MM.1S (cell line): ENCODE data around the gene DNAJB6.
A peak's percentile ranks its signal among the peaks of the same experiment; 100 is the strongest.

Source experiments
- DNase-seq: peaks from one replicate; pipeline ENCODE4 v3.0.0-alpha.2; 2015
- H2AFZ ChIP-seq: fragments of 300-600 bp; sonication (generic); 2 replicates; pipeline ENCODE4 v1.6.0; 2016; ENCODE audit warnings: antibody characterized with exemption, low read length
- H3F3A ChIP-seq: fragments of 300-600 bp; sonication (generic); 2 replicates; pipeline ENCODE4 v1.6.1; 2016; ENCODE audit warnings: mild to moderate bottlenecking, antibody characterized with exemption, low read length, moderate library complexity, mixed read lengths; ENCODE audit not compliant: insufficient read depth
- H3K27ac ChIP-seq: fragments of 300-600 bp; sonication (generic); 2 replicates; pipeline ENCODE4 v1.5.1; 2016; ENCODE audit warnings: mild to moderate bottlenecking, low read length
- H3K27me3 ChIP-seq: fragments of 300-600 bp; sonication (generic); replicated peaks from 2 replicates; pipeline ENCODE4 v1.6.0; 2016; ENCODE audit warnings: low read length; ENCODE audit not compliant: insufficient read depth
- H3K36me3 ChIP-seq: fragments of 300-600 bp; sonication (generic); replicated peaks from 2 replicates; pipeline ENCODE4 v1.6.1; 2016; ENCODE audit warnings: mild to moderate bottlenecking, low read length, mixed read lengths; ENCODE audit not compliant: insufficient read depth
- H3K4me1 ChIP-seq: fragments of 300-600 bp; sonication (generic); 2 replicates; pipeline ENCODE4 v1.6.1; 2016; ENCODE audit warnings: low read length, mixed read lengths
- H3K4me2 ChIP-seq: fragments of 300-600 bp; sonication (generic); 2 replicates; pipeline ENCODE4 v1.6.0; 2016; ENCODE audit warnings: low read depth, low read length
- H3K4me3 ChIP-seq: fragments of 300-600 bp; sonication (generic); 2 replicates; pipeline ENCODE4 v1.5.1; 2016; ENCODE audit warnings: low read length, mixed read lengths
- H3K79me2 ChIP-seq: fragments of 300-600 bp; sonication (generic); 2 replicates; pipeline ENCODE4 v1.6.1; 2016; ENCODE audit warnings: mixed run types, low read length, mixed read lengths
- H3K9ac ChIP-seq: fragments of 300-600 bp; sonication (generic); 2 replicates; pipeline ENCODE4 v1.6.1; 2016; ENCODE audit warnings: low read length, mixed read lengths
- H3K9me2 ChIP-seq: fragments of 300-600 bp; sonication (generic); replicated peaks from 2 replicates; pipeline ENCODE4 v1.6.1; 2016; ENCODE audit warnings: mild to moderate bottlenecking, low read length, mixed read lengths; ENCODE audit not compliant: insufficient read depth
- H3K9me3 ChIP-seq: fragments of 300-600 bp; sonication (generic); replicated peaks from 2 replicates; pipeline ENCODE4 v1.6.1; 2016; ENCODE audit warnings: mild to moderate bottlenecking, low read length, mixed read lengths; ENCODE audit not compliant: insufficient read depth
- H4K20me1 ChIP-seq: fragments of 300-600 bp; sonication (generic); 2 replicates; pipeline ENCODE4 v1.6.1; 2016; ENCODE audit warnings: mild to moderate bottlenecking, low read length, moderate library complexity, mixed read lengths; ENCODE audit not compliant: insufficient read depth
- CTCF ChIP-seq: fragments of 300-600 bp; sonication (generic); IDR thresholded peaks from 2 replicates; pipeline ENCODE4 v1.5.1; 2016; ENCODE audit warnings: antibody characterized with exemption, low read length, mixed read lengths
- EZH2 ChIP-seq: fragments of 300-600 bp; sonication (generic); optimal IDR thresholded peaks from 2 replicates; pipeline ENCODE3; 2017; ENCODE audit warnings: low read depth, mild to moderate bottlenecking, antibody characterized with exemption, low read length, mixed read lengths
- EZH2phosphoT487 ChIP-seq: fragments of 300-600 bp; sonication (generic); IDR thresholded peaks from 2 replicates; pipeline ENCODE4 v1.6.1; 2018; ENCODE audit warnings: antibody characterized with exemption, low read length

The DNAJB6 gene

GRCh38 chr7:157464111-157464970 lies 127.5 kb downstream of the DNAJB6 start:
- H3K27ac ChIP-seq, result no peak overlapping the region
- peaks cover 88% of the 10 kb centered on the region for H3K27me3 ChIP-seq
- H3F3A ChIP-seq, result no peaks in the 10 kb centered on the region
- H3K4me1 ChIP-seq, result no peaks in the 10 kb centered on the region
- H3K9me3 ChIP-seq, result no peaks in the 10 kb centered on the region
- no peak for DNase-seq
- no peak overlapping the region for H3K4me2 ChIP-seq
- H3K9ac ChIP-seq, result no peak overlapping the region
- no peak overlapping the region for H2AFZ ChIP-seq
- TF ChIP-seq EZH2, result no peak
- no peak for TF ChIP-seq CTCF
- no peak for TF ChIP-seq EZH2phosphoT487
- no peaks in the 10 kb centered on the region for H4K20me1 ChIP-seq
- no peak overlapping the region for H3K4me3 ChIP-seq
- H3K36me3 ChIP-seq, result no peaks in the 10 kb centered on the region
- H3K9me2 ChIP-seq, result no peaks in the 10 kb centered on the region
- no peaks in the 10 kb centered on the region for H3K79me2 ChIP-seq

- H3K27me3 ChIP-seq, result peaks cover 83% of the 10 kb centered on the region
- H3K27ac ChIP-seq, result no peak overlapping the region
- no peak overlapping the region for H3K4me3 ChIP-seq
- no peak overlapping the region for H3K4me2 ChIP-seq
- H3K4me1 ChIP-seq, result no peaks in the 10 kb centered on the region
- TF ChIP-seq CTCF, result no peak
- TF ChIP-seq EZH2, result no peak
- TF ChIP-seq EZH2phosphoT487, result no peak
- H3K9ac ChIP-seq, result no peak overlapping the region
- no peak for DNase-seq
- no peaks in the 10 kb centered on the region for H3K9me2 ChIP-seq
- H3K36me3 ChIP-seq, result no peaks in the 10 kb centered on the region
- H2AFZ ChIP-seq, result no peak overlapping the region
- H3K79me2 ChIP-seq, result no peaks in the 10 kb centered on the region
- H3F3A ChIP-seq, result no peaks in the 10 kb centered on the region
- H3K9me3 ChIP-seq, result no peaks in the 10 kb centered on the region
- no peaks in the 10 kb centered on the region for H4K20me1 ChIP-seq
These were observed 128.4 kb downstream of the DNAJB6 start for GRCh38 chr7:157464971-157465886.

- DNase-seq, result no peak
- H3K4me2 ChIP-seq, result no peak overlapping the region
- H3K79me2 ChIP-seq, result no peaks in the 10 kb centered on the region
- H3F3A ChIP-seq, result no peaks in the 10 kb centered on the region
- no peaks in the 10 kb centered on the region for H3K9me2 ChIP-seq
- no peak overlapping the region for H3K27ac ChIP-seq
- no peak overlapping the region for H2AFZ ChIP-seq
- peaks cover 79% of the 10 kb centered on the region for H3K27me3 ChIP-seq
- no peak overlapping the region for H3K9ac ChIP-seq
- no peaks in the 10 kb centered on the region for H3K36me3 ChIP-seq
- no peaks in the 10 kb centered on the region for H4K20me1 ChIP-seq
- no peaks in the 10 kb centered on the region for H3K4me1 ChIP-seq
- H3K9me3 ChIP-seq, result no peaks in the 10 kb centered on the region
- no peak overlapping the region for H3K4me3 ChIP-seq
- peak; percentile 40 for TF ChIP-seq EZH2
- TF ChIP-seq CTCF, result no peak
These were observed 129.4 kb downstream of the DNAJB6 start for GRCh38 chr7:157465891-157466866.
